ENCODE data around the gene CD3G.
"Not testable (repeated sequence)": the region's sequence is repeated elsewhere in the genome, so short reads cannot be mapped to it uniquely, and the experiment has no call there.

DNA sequence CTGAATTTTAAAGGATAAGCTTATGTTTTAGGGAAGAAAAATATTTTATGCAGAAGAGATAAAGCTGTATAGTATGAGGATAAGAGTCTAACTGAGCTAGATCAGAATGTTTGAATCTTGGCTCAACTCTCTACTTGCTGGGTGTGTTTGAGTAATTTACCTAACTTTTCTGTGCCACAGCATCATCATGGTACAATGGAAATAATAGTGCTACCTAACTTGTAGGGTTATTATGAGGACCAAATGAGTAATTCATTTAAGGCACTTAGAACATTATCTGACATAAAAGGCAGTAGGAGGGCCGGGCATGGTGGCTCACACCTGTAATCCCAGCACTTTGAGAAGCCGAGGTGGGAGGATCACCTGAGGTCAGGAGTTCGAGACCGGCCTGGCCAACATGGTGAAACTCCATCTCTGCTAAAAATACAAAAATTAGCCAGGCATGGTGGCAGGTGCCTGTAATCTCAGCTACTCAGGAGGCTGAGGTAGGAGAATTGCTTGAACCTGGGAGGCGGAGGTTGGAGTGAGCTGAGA is 35.1 kb upstream of the CD3G start:
- not testable (repeated sequence) for TF ChIP-seq EP300 (IDR thresholded peaks at IDR 0.05; ENCODE audit: low read length); NFYB (IDR thresholded peaks at IDR 0.05; ENCODE audit: extremely low read depth, insufficient read length); MXI1 (IDR thresholded peaks at IDR 0.05; ENCODE audit: low read depth, low read length)
